HT-29 (cell line): ENCODE results near the gene QRFP. TPM values are rescaled to one million over a fixed set of nuclear protein-coding genes. Genes with fewer than 3 reads are reported as not detected.
"Not testable (repeated sequence)": the region's sequence is repeated elsewhere in the genome, so short reads cannot be mapped to it uniquely, and the experiment has no call there.

Experiments used
- DNase-seq: peaks from one replicate; pipeline ENCODE4 v3.0.0-alpha.2; 2015; ENCODE audit warnings: low spot score
- total RNA-seq: library from RNA; depleted of rRNA; stranded (reverse); fragments of >200 nt; shearing (Covaris generic); gene quantifications from 2 replicates; pipeline ENCODE4 v1.2.3, GENCODE V29; 2014; rRNA removed

QRFP gene
- total RNA-seq, 1 experiment from 2014 or later = not detected

- no peak for DNase-seq
Measured at GRCh38 chr9:130849356-130849755, 47.3 kb downstream of the QRFP start.

DNA sequence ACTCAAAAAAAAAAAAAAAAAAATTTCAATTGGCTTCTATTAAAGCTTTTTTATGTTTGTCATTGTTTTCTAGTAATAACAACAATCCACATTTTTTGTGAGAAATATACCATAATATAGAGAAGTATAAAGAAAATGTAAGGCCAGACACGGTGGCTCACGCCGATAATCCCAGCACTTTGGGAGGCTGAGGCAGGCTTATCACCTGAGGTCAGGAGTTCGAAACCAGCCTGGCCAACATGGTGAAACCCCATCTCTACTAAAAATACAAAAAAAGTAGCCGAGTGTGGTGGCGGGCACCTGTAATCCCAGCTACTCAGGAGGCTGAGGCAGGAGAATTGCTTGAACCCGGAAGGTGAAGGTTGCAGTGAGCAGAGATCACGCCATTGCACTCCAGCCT is 48.1 kb downstream of the QRFP start:
- DNase-seq = not testable (repeated sequence)

GRCh38 chr9:130847306-130848217 is 49.0 kb downstream of the QRFP start:
- no peak for DNase-seq

DNA sequence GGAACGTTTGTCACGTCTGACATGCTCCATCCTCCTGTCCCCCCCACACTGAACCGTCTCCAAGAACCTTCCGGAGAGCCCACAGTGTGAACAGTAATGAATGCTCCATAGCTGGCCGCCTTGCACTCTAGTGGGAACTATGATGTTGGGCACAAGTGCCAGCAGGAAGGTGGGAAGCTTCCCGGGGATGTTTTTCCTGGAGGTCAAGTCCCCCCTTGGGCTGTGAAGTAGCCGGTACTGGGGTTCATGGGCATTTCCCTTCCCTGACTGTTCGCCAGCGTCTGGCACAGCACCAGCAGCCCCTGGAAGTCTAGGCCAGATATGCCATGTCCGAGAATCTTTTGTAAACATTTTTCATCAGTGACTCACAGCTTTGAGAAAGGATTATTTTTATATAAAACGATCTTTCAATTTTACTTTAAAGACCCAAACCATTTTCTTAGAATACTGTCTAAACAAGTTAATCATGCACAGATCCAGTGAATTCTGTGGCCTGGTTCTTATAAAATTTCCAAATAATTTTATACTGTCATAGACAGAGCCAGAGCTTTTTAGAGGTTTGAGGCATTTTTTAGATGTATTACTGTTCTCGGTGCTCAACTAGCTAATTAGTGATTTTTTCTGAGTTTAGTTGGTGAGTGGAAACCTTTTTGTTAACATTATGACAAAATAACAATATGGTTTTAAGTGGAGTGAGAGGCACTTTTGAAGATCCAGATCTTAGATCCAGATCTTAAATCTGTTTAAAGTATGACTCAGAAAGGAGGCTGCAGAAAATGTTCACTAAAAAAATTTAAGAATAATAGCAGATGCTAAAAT is 49.9 kb downstream of the QRFP start:
- DNase-seq = no peak

DNA sequence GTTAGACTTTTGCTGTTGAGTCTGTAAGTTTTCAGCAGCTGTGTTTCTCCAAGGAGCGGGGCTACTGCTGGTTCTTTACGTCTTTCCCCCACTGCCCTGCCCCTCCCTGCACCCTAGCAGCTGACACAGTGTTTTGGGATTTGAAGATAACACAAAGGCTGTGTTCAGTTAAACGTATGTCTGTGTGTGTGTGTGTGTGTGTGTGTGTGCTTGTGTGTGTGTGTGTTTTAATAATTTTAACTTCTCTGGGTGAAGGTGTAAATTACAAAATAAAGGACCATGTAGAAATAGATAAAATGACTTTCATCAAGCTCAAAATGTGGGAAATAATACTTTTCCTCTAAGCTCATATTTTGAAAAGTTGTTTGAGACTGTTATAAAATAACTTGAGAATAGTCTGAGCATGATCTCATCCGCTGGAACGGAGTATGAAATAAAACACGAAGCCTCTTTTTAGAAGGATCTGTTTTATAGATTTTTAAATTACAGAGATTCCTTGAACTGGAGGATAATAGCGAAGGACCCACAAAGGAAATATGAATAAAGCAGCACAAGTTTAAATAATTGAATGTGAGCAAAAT is 50.6 kb downstream of the QRFP start:
- no peak for DNase-seq

- no peak for DNase-seq
Measured at GRCh38 chr9:130845254-130845653, 51.4 kb downstream of the QRFP start.

DNA sequence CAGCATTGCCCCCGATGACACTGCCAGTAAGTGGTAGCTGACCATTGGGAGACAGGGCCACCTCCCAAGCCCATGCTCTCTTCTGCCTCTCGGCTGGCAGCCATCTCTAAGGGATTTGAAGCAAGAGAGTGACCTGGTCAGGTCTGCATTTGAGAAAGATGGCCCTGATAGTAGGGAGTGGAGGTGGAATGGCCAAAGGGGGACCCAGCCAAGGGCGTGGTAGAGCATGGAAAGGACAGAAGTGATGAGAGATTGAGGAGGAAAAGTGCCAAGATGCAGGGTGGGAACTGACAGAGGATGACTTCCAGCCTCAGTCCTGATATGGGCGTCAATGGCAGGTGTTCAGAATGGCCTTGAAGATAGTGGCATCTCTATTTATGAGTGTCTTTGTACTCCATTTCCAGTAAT is 52.6 kb downstream of the QRFP start:
- no peak for DNase-seq

GRCh38 chr9:130843049-130843908 is 53.3 kb downstream of the QRFP start:
- DNase-seq = no peak

Other genes starting within 250 kb of the QRFP start
- not detected in 2 replicates for gene PRDM12, start 232.2 kb downstream of the QRFP start, total RNA-seq
- gene EXOSC2, start 203.0 kb downstream of the QRFP start, total RNA-seq = 26.5 and 29.7 TPM in 2 replicates
- 15.1 and 16.4 TPM in 2 replicates for gene ABL1, start 61.6 kb downstream of the QRFP start, total RNA-seq
- 0.03 and 1.5 TPM in 2 replicates for gene FIBCD1, start 42.4 kb upstream of the QRFP start, total RNA-seq
- not detected in 2 replicates for gene LAMC3, start 112.4 kb upstream of the QRFP start, total RNA-seq
- 0.69 and 0.73 TPM in 2 replicates for gene AIF1L, start 199.7 kb upstream of the QRFP start, total RNA-seq
- gene NUP214, start 228.8 kb upstream of the QRFP start, total RNA-seq = 12.6 and 18.4 TPM in 2 replicates